ENCODE results near the gene CHD1L. TPM values are rescaled to one million over a fixed set of nuclear protein-coding genes. Genes with fewer than 3 reads are reported as not detected.
A peak's percentile ranks its signal among the peaks of the same experiment; 100 is the strongest.

Gene CHD1L
- polyA plus RNA-seq, 3 donors = 13.1 to 23.0 (median 15.2) TPM

DNA sequence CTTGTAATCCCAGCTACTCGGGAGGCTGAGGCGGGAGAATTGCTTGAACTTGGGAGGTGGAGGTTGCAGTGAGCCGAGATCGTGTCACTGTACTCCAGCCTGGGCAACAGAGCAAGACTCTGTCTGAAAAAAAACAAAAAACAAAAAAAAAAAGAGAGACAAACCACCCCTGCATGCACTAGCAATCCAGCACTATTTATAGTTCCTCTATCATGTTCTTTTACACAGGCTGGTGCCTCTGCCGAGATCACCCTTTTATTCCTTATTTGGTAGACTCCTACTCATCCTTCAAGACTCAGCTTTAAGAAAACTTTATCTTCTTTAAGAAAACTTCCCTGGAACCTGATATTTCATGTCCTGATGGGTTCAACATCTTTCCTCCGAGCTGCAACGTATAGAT lies 28.2 kb upstream of the CHD1L start:
- Histone ChIP-seq H3K79me2 (ENCODE audit: insufficient read depth, low read length) (no peaks in the 10 kb centered on the region), H3K9ac (ENCODE audit: insufficient read depth, low read length, poor library complexity, severe bottlenecking) (no peak overlapping the region), H3K27ac (ENCODE audit: low read depth in 1 of 2, low read length in 2 of 2) (no peak overlapping the region), H3K4me2 (replicated peaks; ENCODE audit: extremely low read depth, low read length, poor library complexity, severe bottlenecking) (no peak overlapping the region), H3K9me3 (replicated peaks in 1 of 2; ENCODE audit: control insufficient read depth in 1 of 2, insufficient read depth in 1 of 2, low read length in 2 of 2) (no peaks in the 10 kb centered on the region), H3K36me3 (replicated peaks in 1 of 2; ENCODE audit: control insufficient read depth in 1 of 2, insufficient read depth in 2 of 2, low read length in 2 of 2) (peaks cover 25 to 54% of the 10 kb centered on the region in 2 donors), H4K20me1 (ENCODE audit: insufficient read depth, low read length) (no peaks in the 10 kb centered on the region), H3K4me1 (ENCODE audit: control insufficient read depth in 1 of 2, insufficient read depth in 2 of 2, low read length in 2 of 2) (peaks cover 19 to 28% of the 10 kb centered on the region in 2 donors), H3K27me3 (ENCODE audit: control insufficient read depth in 2 of 2, insufficient read depth in 2 of 2, low read length in 2 of 2) (no peaks in the 10 kb centered on the region), H3K4me3 (replicated peaks in 1 of 3; ENCODE audit: low read depth in 2 of 3, low read length in 3 of 3) (no peak overlapping the region), H2AFZ (ENCODE audit: insufficient read depth, low read depth, low read length, poor library complexity, severe bottlenecking) (no peak overlapping the region)
- Mint-ChIP-seq H3K4me3 (no peak overlapping the region), H3K9me3 (no peaks in the 10 kb centered on the region), H3K27me3 (ENCODE audit: low read depth in 3 of 3) (peaks cover 0 to 2% (median 0%) of the 10 kb centered on the region in 3 donors), H3K27ac (no peak overlapping the region), H3K4me1 (peaks cover 26% of the 10 kb centered on the region), H3K36me3 (peaks cover 54 to 56% of the 10 kb centered on the region in 2 donors)
- TF ChIP-seq, protein P1, sequence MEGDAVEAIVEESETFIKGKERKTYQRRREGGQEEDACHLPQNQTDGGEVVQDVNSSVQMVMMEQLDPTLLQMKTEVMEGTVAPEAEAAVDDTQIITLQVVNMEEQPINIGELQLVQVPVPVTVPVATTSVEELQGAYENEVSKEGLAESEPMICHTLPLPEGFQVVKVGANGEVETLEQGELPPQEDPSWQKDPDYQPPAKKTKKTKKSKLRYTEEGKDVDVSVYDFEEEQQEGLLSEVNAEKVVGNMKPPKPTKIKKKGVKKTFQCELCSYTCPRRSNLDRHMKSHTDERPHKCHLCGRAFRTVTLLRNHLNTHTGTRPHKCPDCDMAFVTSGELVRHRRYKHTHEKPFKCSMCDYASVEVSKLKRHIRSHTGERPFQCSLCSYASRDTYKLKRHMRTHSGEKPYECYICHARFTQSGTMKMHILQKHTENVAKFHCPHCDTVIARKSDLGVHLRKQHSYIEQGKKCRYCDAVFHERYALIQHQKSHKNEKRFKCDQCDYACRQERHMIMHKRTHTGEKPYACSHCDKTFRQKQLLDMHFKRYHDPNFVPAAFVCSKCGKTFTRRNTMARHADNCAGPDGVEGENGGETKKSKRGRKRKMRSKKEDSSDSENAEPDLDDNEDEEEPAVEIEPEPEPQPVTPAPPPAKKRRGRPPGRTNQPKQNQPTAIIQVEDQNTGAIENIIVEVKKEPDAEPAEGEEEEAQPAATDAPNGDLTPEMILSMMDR (IDR thresholded peaks at IDR 0.05) = no peak
- intact Hi-C loops (cut with micrococcal nuclease) = no loop called here
- WGBS (ENCODE audit: insufficient coverage) = 0% methylated on average over 1 of the region's 7 CpGs
- no peak for DNase-seq

DNA sequence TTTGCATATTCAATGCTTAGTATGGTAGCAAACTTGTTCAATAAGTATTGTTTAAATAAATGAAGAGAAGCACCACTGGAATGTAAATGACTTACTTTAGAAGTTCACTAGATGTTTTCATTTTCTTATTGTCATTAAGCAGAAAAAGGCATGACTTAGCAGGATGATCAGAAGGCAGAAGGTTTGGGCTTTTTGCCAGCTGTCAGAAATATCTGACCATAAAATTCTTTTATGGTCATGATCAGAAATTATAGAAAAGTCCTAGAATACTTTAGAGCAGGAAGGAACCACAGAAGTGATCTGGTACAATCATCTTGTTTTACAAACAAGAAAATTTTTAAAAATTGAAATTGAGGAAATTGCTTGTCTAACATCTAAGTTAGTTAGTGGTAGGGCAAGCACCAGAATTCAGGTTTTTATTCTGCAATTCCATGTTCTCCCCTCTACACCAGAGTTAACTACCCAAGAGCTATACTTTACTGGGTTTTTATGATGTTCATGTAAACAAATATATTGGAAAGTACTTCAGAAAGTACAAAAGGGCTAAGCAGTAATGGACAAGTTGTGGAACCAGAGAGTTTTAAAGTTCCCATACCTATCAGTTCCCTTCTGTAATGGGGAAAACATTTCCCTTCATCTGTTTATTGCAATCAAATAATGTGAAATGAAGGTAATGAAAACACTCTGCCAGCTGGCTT lies 27.5 kb upstream of the CHD1L start:
- H3K9ac ChIP-seq (ENCODE audit: insufficient read depth, low read length, poor library complexity, severe bottlenecking) = no peak overlapping the region
- no peak for DNase-seq

More for the DNA sequence above, 27.5 kb upstream of the CHD1L start:
- Histone ChIP-seq H3K4me2 (replicated peaks; ENCODE audit: extremely low read depth, low read length, poor library complexity, severe bottlenecking) (no peak overlapping the region), H3K79me2 (ENCODE audit: insufficient read depth, low read length) (no peaks in the 10 kb centered on the region), H3K4me1 (ENCODE audit: control insufficient read depth in 1 of 2, insufficient read depth in 2 of 2, low read length in 2 of 2) (peaks cover 20 to 31% of the 10 kb centered on the region in 2 donors), H2AFZ (ENCODE audit: insufficient read depth, low read depth, low read length, poor library complexity, severe bottlenecking) (no peak overlapping the region), H3K9me3 (replicated peaks in 1 of 2; ENCODE audit: control insufficient read depth in 1 of 2, insufficient read depth in 1 of 2, low read length in 2 of 2) (no peaks in the 10 kb centered on the region), H3K27ac (ENCODE audit: low read depth in 1 of 2, low read length in 2 of 2) (no peak overlapping the region), H4K20me1 (ENCODE audit: insufficient read depth, low read length) (no peaks in the 10 kb centered on the region), H3K36me3 (replicated peaks in 1 of 2; ENCODE audit: control insufficient read depth in 1 of 2, insufficient read depth in 2 of 2, low read length in 2 of 2) (peaks cover 25 to 47% of the 10 kb centered on the region in 2 donors), H3K27me3 (ENCODE audit: control insufficient read depth in 2 of 2, insufficient read depth in 2 of 2, low read length in 2 of 2) (no peaks in the 10 kb centered on the region), H3K4me3 (replicated peaks in 1 of 3; ENCODE audit: low read depth in 2 of 3, low read length in 3 of 3) (no peak overlapping the region)
- Mint-ChIP-seq H3K27me3 (ENCODE audit: low read depth in 3 of 3) (peaks cover 0 to 2% (median 0%) of the 10 kb centered on the region in 3 donors), H3K4me1 (peaks cover 29% of the 10 kb centered on the region), H3K9me3 (no peaks in the 10 kb centered on the region), H3K4me3 (no peak overlapping the region), H3K36me3 (peaks cover 48 to 50% of the 10 kb centered on the region in 2 donors), H3K27ac (peak overlapping the region in 1 of 7 donors; percentile 28)
- TF ChIP-seq, protein P1 (IDR thresholded peaks at IDR 0.05) = no peak
- intact Hi-C loops (cut with micrococcal nuclease) = no loop called here
